Activated CD8-positive, alpha-beta T cell treated with anti-CD3 and anti-CD28 coated beads for 36 hours (primary cell): ENCODE data around the gene PTAFR. TPM values are rescaled to one million over a fixed set of nuclear protein-coding genes. Genes with fewer than 3 reads are reported as not detected.

ENCODE experiments used
- ATAC-seq: fragments of 200-7000 bp; cut with Tn5 transposase; one replicate; pipeline ENCODE4 v1.10.0; 2021; ENCODE audit warnings: mild to moderate bottlenecking, moderate library complexity
- CTCF ChIA-PET: fragments of 350-600 bp; sonication (Branson Sonifier 250); formaldehyde crosslinking; loops from one replicate; lab custom pipeline; 2021; ENCODE audit warnings: antibody characterized with exemption; lab: Charles Lee
- POLR2A ChIA-PET: fragments of 350-600 bp; sonication (Branson Sonifier 250); formaldehyde crosslinking; loops from one replicate; lab custom pipeline; 2021; ENCODE audit warnings: antibody characterized with exemption; lab: Charles Lee
- DNase-seq: peaks from one replicate; pipeline ENCODE4 v3.0.0-alpha.2; 2020
- H3K27ac Mint-ChIP-seq: one replicate; pipeline ENCODE4 v1.8.0; 2021; ENCODE audit warnings: mild to moderate bottlenecking, mixed read lengths
- H3K27me3 Mint-ChIP-seq: one replicate; pipeline ENCODE4 v1.8.0; 2021; ENCODE audit warnings: mixed read lengths
- H3K36me3 Mint-ChIP-seq: one replicate; pipeline ENCODE4 v1.8.0; 2021; ENCODE audit warnings: low read depth, mixed read lengths
- H3K4me1 Mint-ChIP-seq: one replicate; pipeline ENCODE4 v1.8.0; 2021; ENCODE audit warnings: low read depth, mixed read lengths
- H3K4me3 Mint-ChIP-seq: one replicate; pipeline ENCODE4 v1.8.0; 2021; ENCODE audit warnings: mild to moderate bottlenecking, moderate library complexity, mixed read lengths
- H3K9me3 Mint-ChIP-seq: one replicate; pipeline ENCODE4 v1.8.0; 2021; ENCODE audit warnings: mixed read lengths
- intact Hi-C: fragments of 100-400 bp; cut with micrococcal nuclease; formaldehyde crosslinking; loops from one replicate; pipeline ENCODE4 v1.10.0; 2022
- total RNA-seq, 2 experiments: library from RNA; stranded (reverse); gene quantifications; one replicate each; pipeline ENCODE4 v1.2.3, GENCODE V29; 2021
- TF ChIP-seq, protein P1 (sequence below): fragments of 200-600 bp; IDR thresholded peaks from one replicate; pipeline ENCODE4 v1.8.0; 2022; ENCODE audit warnings: antibody characterized with exemption, mild to moderate bottlenecking

Gene PTAFR
- total RNA-seq, 2 experiments from 2014 or later: 0.16 to 0.25 TPM

DNA sequence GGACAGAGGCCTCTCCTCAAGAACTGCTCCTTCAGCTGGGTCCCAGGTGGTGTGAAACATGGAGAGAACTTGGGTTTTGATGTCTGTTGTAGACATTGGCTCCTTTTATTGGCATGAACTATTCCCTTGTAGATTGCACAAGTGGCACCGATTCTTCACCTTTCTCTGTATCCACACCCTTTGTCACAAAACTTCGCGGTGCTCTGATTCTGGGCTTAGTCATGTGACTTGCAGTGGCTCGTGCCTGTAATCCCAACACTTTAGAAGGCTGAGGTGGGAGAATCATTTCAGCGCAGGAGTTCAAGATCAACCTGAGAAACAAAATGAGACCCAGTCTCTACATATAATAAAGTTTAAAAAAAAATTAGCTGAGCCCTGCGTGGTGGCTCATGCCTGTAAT, 45.6 kb downstream of the PTAFR start:
- TF ChIP-seq, protein P1, sequence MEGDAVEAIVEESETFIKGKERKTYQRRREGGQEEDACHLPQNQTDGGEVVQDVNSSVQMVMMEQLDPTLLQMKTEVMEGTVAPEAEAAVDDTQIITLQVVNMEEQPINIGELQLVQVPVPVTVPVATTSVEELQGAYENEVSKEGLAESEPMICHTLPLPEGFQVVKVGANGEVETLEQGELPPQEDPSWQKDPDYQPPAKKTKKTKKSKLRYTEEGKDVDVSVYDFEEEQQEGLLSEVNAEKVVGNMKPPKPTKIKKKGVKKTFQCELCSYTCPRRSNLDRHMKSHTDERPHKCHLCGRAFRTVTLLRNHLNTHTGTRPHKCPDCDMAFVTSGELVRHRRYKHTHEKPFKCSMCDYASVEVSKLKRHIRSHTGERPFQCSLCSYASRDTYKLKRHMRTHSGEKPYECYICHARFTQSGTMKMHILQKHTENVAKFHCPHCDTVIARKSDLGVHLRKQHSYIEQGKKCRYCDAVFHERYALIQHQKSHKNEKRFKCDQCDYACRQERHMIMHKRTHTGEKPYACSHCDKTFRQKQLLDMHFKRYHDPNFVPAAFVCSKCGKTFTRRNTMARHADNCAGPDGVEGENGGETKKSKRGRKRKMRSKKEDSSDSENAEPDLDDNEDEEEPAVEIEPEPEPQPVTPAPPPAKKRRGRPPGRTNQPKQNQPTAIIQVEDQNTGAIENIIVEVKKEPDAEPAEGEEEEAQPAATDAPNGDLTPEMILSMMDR: no peak
- intact Hi-C loops: no loop called here
- POLR2A ChIA-PET: interaction anchor here (0.7 kb wide), 1 partner anchor 380 kb away, joined by 3 read pairs; no protein-coding TSS in a partner anchor
- H3K9me3 Mint-ChIP-seq: no peaks in the 10 kb centered on the region
- H3K27me3 Mint-ChIP-seq: peaks cover 20% of the 10 kb centered on the region
- ATAC-seq: no peak
- H3K4me3 Mint-ChIP-seq: no peak overlapping the region
- CTCF ChIA-PET: interaction anchor here (1.1 kb wide), 1 partner anchor 39 kb away, joined by 3 read pairs; no protein-coding TSS in a partner anchor
- no peak overlapping the region for H3K27ac Mint-ChIP-seq
- H3K36me3 Mint-ChIP-seq: no peaks in the 10 kb centered on the region
- no peak for DNase-seq
- no peaks in the 10 kb centered on the region for H3K4me1 Mint-ChIP-seq

DNA sequence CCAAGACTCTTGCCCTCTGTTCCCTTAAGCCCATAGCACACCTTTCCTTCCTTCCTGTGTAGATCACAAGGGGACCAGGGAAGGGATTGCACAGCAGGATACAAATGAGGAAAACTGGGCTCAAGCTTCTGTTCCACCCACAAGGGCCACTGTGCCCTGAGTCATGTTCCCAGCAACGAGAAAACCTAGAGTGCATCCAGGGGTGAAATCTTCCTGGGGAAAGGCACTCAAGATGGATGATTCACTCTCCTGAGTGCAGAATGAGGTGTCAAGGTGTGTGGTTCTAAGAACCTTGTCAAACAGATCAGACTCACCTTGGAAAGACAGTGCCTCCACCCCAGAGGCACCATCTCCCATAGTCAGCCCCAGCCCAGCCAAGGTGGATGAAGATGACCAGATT, 47.3 kb downstream of the PTAFR start:
- Mint-ChIP-seq H3K4me3 (no peak overlapping the region), H3K27ac (no peak overlapping the region), H3K9me3 (no peaks in the 10 kb centered on the region), H3K36me3 (no peaks in the 10 kb centered on the region), H3K4me1 (no peaks in the 10 kb centered on the region), H3K27me3 (peaks cover 22% of the 10 kb centered on the region)
- CTCF ChIA-PET: no interaction called here
- intact Hi-C loops: no loop called here
- ATAC-seq (no peak), DNase-seq (no peak)
- POLR2A ChIA-PET: interaction anchor here (1.5 kb wide), 1 partner anchor 43 kb away, joined by 4 read pairs; no protein-coding TSS in a partner anchor
- TF ChIP-seq, protein P1: no peak

DNA sequence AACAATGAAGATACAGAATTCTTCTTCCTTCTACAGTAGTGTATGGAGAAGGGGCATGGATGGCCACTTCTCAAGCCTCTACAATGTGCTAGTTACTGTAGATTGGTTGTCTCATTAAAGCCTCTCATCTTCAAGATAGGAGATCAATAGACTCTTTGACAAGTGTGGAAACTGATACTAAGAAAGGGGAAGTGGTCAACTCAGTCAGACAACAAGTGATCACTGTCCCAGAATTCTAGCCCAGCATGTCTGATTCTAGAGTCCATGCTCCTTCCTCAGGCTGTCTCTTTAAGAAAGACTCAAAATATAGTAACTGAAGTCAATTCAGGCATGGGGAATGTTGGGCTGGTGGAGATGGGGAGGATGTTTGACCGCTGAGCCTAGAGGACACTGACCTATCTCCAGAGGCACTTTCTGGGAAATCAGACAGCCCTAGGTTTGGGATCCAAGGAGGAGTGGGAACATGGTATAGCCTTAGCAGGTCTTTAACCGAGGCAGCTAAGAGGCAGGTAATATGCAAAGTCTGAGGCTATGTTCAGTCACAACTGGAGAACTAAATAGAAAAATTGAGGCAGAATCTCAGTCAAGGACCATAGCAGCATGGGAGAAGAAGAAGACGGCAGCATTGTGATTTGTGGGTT, 48.8 kb downstream of the PTAFR start:
- H3K4me3 Mint-ChIP-seq: no peak overlapping the region
- ATAC-seq (no peak), DNase-seq (no peak)
- H3K27me3 Mint-ChIP-seq: peaks cover 21% of the 10 kb centered on the region
- H3K4me1 Mint-ChIP-seq: no peaks in the 10 kb centered on the region
- ChIA-PET CTCF (no interaction called here), POLR2A (interaction anchor here (1.0 to 1.5 kb wide), 2 partner anchors 41 to 454 kb away, joined by 3 to 4 read pairs; no protein-coding TSS in a partner anchor)
- H3K27ac Mint-ChIP-seq: no peak overlapping the region
- H3K9me3 Mint-ChIP-seq: no peaks in the 10 kb centered on the region
- H3K36me3 Mint-ChIP-seq: no peaks in the 10 kb centered on the region
- intact Hi-C loops: no loop called here
- TF ChIP-seq, protein P1: no peak

DNA sequence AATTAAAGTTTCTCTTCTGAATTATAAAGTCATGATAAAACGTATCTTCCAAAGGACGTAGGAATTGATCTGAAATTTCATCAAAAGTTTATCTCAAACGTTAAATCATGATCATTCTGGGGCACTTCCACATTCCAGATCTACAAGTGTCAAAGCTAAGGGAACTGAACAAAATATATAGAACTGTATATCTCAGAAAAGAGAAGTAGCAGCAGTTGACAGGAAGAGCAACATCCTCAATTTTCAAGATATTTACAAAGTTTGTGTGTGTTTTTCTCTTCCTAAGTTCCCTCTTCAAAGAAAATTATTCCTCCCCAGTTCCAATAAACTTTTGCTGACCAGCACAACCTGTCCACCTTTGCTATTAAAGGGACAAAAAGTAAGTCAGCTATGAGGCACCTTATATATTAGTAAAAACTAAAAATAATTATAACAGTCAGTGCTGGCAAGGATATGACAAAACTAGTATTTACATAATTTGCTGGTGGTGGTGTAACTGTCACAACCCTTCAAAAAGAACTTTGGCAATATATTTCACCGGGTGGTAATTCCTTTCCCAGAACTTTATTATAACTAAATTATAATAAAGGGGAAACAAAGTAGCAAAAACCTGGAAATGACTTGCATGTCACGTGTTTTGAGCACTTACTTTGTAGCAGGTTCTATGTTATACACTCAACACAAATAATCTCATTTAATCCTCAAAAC, 49.6 kb downstream of the PTAFR start:
- ChIA-PET POLR2A (interaction anchor here (1.2 kb wide), 1 partner anchor 10 kb away, joined by 5 read pairs; no protein-coding TSS in a partner anchor), CTCF (no interaction called here)
- Mint-ChIP-seq H3K4me3 (no peak overlapping the region), H3K9me3 (no peaks in the 10 kb centered on the region), H3K27ac (no peak overlapping the region), H3K27me3 (peaks cover 21% of the 10 kb centered on the region), H3K36me3 (no peaks in the 10 kb centered on the region), H3K4me1 (no peaks in the 10 kb centered on the region)
- intact Hi-C loops: no loop called here
- DNase-seq (no peak), ATAC-seq (no peak)
- TF ChIP-seq, protein P1: no peak

DNA sequence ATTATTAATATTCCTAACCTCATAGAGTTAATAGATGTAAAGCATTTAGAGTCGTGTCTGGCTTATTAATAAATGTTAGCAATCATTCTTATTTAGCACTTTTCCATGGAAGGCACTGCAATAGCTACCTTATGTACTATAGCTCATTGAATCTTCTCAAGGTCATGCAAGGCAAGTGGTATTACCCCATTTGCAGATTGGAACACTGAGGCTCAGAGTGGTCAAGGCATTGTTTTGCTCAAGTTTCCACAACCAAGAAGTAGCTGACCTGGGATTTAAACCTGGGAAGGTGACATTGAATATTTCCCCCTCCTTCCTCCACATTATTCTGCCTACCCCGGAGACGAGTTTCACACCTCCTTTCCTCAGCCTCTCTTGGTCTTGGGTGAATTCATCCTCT, 50.3 kb downstream of the PTAFR start:
- peaks cover 21% of the 10 kb centered on the region for H3K27me3 Mint-ChIP-seq
- ATAC-seq: no peak

More for the DNA sequence above, 50.3 kb downstream of the PTAFR start:
- CTCF ChIA-PET: no interaction called here
- TF ChIP-seq, protein P1: no peak
- H3K9me3 Mint-ChIP-seq: no peaks in the 10 kb centered on the region
- no peaks in the 10 kb centered on the region for H3K4me1 Mint-ChIP-seq
- POLR2A ChIA-PET: interaction anchor here (1.2 kb wide), 1 partner anchor 11 kb away, joined by 5 read pairs; no protein-coding TSS in a partner anchor
- H3K36me3 Mint-ChIP-seq: no peaks in the 10 kb centered on the region
- intact Hi-C loops: no loop called here
- no peak for DNase-seq
- H3K27ac Mint-ChIP-seq: no peak overlapping the region
- no peak overlapping the region for H3K4me3 Mint-ChIP-seq
